Measurements from ENCODE around the gene PTPN5.
"Not testable (repeated sequence)": the region's sequence is repeated elsewhere in the genome, so short reads cannot be mapped to it uniquely, and the experiment has no call there.

PTPN5 gene

DNA sequence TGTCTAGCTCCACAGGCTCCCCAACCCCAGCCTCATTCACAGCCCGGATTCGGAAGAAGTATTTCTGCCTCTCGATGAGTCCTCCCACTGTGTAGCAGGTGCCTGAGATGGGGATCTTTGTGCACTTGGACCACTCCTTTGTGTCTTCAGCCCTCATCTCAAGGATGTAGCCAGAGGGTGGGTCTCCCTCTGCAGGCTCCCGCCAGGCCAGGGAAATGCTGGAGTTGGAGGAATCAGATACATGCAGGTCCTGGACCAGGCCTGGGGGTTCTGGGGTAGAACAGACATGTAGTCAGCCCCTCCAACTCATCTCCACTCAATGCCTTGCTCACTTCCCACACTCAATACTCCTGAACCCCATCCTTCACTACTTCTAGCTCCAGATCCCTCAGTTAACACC lies 82.2 kb downstream of the PTPN5 start:
- no peak for DNase-seq (ENCODE audit: low read depth)

DNA sequence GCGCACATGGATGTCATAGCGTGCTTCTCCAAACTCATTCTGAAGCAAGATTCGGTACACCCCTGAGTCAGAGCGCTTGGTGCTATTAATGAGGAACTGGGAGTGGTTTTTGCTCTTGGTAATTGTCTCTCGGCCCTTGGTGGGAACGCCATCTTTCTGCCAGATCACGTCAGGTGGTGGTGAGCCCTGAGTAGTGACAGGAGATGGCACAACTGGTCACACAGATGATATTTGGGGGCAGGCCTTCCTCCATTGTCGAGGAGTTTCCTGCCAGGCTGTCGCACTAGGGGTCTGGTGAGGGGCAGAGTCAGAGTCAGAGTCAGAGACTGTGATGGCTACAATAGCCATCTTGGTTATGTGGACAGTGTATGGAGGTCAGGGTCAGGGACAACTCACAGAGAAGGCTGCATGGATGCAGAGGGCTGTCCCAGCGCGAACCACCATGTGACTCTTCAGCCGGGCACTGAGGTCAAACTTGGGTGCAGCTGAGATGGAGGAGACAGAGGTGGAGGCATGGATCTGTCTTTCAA lies 83.7 kb downstream of the PTPN5 start:
- DNase-seq (ENCODE audit: low read depth): no peak

DNA sequence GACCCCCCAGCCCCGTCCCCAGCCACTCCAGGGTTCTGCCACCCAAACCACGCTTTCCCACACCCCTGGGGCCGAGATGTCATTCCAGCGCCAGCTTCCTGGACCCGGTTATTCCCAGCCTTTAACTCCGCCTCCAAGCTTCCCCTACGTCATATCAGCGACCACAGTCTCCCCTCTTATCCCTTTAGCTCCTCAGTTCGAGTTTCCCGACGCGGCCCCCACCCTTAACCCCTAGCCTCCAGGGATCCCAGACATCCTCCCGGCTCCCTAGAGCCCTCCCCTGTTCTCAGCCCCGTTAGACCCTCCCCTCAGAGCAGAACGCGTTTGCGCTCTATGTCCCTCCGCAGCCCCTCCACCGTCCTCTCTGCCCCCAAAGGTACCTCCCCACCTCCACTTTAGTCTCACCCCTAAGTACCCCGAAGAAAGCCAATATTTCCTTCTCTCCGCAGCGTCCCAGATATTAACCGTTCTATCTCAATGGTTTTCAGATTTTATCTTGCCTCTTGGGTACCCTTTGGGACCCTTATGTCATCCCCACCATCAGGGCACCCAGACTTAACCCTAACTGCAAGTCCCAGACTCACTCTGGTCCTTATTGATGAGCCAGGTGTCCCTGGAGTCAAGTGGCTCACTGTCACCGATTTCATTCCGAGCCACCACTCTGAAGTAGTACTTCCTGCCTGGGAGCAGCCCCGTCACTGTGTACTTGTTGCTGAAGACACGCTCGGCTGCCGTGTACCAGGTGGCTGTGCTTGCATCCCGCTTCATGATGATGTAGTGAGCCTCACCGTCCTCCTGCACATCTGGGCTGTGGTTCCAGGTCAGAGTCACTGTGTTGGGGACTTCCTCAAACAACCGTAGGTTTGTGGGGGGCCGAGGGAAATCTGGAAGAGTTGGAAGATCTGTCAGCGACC lies 85.0 kb downstream of the PTPN5 start:
- DNase-seq (ENCODE audit: low read depth): peak; percentile 40

DNA sequence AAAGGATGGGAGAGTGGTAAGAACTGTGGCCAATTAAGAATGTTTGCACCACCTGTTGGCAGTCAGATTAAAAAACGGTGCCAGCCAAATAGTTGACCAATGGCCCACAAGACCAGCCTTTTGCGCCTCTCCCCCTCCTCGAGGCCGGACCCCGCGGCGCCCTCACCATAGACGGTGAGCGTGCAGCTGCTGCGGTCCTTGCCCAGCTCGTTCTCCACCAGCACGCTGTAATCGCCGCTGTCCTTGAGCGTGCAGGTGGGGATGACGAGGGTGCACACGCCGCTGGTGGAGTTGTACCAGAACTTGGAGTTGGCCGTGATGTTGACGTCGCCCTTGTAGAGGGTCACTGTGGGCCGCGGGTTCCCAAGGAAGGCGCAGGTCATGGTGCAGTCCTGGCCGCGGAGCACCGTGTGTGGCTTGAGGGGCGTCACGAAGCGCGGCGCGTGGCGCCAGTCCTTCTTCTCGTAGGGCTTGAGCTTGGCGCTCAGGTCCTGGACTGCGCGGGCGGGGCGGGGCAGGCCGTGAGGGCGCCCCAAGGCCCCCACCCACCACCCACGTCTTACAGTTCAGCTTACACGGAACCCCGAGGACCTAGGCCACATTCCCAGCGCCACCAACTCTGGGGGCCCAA lies 85.8 kb downstream of the PTPN5 start:
- no peak for DNase-seq (ENCODE audit: low read depth)

DNA sequence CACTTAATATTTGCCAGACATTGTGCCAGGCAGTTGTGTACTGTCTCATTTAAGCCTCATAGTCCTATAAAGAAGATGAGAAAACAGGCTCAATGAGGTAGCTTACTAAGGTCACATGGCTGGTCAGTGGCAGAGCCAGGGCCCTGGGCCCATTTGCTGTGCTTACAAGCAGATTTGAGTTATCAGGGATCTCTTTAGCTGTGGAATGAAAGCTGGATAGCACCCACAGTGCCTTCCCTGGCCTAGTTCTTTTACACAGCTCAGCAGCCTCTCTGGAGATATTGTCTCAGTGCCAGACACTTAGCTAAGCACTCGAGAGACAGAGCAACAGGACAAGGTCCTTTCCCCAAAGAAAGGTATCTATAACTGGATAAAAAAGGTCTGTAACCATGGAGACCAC lies 86.9 kb downstream of the PTPN5 start:
- no peak for DNase-seq (ENCODE audit: low read depth)

DNA sequence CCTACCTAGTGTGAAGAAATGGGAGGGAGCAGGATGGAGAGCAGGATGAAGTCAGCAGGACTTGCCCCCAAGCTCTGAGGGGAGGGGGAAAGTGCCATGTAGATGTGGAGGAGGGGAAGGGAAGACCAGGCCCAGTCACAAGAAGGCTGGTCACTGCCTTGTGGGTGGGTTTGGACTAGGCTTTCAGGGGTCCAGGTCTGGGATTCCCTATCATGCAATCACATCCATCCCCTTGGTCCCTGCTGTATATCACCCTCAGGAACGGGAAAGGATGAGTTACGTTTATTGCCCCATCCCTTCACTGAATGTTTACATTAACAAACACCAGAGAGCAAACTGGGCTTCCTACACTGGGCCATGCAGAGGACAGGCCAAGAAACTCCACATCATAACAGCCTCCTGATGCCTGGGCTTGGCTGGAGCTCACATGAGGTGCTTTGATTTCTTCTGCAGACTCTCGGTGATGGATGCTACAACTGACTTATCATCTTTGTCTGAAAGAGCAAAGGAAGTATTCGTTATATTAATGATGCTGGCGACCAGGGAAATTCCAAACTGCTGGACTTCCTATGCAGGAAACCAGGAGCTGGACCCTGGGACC lies 87.5 kb downstream of the PTPN5 start:
- DNase-seq (ENCODE audit: low read depth): no peak

DNA sequence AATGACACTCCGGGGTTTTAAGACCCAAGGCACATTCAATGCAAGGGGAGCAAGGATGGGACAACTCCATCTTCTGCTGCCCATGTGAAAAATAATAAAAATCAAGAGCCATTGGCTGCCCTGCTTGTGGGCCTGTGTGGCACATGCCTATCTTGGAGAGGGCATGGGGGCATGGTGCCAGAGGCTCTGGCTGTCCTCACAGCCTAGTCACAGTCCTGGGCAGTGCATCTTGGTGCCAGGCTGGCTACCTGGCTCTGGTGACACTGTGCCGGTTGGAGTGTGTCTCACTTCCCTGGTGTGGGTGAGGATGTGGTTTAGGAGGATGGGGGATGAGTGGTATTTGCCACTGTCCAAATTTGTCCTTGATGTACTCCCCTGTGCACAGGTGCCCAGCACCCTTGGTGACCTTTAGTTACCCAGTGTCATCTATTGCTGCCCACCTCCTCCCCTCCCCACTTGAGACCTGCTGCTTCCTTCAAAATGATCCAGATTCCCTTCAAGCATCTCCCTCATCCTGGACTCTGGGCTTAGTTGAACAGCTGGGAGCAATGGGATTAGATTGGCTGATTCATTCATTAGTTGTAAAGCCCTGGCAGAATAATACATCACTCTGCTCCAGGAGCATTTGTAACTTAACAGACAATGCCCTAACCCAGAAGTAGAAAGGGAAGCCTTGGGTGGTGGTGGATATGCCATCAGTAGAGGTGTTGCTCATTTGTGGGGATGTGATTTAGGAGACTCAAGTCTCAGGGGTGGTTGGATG lies 88.4 kb downstream of the PTPN5 start:
- no peak for DNase-seq (ENCODE audit: low read depth)

DNA sequence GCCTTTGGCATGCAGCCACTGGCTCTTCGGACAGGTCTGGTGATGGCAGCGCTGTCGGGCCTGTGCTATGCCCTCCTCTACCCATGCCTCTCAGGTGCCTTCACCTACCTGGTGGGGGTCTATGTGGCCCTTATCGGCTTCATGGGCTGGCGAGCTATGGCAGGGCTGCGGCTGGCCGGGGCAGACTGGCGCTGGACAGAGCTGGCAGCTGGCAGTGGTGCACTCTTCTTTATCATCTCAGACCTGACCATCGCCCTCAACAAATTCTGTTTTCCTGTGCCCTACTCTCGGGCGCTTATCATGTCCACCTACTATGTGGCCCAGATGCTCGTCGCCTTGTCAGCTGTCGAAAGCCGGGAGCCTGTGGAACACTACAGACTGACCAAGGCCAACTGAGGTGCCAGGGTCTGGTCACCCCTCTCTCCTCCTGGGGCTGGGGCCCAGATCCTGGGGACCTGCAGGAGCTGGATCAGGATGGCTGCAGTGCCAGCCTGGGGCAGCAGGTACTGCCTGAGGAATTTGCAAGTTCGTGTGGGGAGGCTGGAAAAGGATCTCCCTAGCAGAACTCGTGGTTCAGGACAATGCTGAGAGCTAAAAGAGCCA lies 89.9 kb downstream of the PTPN5 start:
- no peak for DNase-seq (ENCODE audit: low read depth)

DNA sequence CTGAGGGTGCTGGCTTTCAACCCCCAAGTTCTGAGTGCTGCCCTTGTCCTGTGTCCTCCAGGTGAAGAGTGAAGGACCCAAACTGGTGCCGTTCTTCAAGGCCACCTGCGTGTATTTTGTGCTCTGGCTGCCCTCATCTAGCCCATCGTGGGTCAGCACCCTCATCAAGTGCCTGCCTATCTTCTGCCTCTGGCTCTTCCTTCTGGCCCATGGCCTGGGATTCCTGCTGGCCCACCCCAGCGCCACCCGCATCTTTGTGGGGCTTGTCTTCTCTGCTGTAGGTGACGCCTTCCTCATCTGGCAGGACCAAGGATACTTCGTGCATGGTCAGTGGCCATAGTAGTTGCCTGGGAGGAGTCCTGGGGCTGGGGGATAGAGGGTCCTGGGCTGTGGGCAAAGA lies 90.7 kb downstream of the PTPN5 start:
- no peak for DNase-seq (ENCODE audit: low read depth)

DNA sequence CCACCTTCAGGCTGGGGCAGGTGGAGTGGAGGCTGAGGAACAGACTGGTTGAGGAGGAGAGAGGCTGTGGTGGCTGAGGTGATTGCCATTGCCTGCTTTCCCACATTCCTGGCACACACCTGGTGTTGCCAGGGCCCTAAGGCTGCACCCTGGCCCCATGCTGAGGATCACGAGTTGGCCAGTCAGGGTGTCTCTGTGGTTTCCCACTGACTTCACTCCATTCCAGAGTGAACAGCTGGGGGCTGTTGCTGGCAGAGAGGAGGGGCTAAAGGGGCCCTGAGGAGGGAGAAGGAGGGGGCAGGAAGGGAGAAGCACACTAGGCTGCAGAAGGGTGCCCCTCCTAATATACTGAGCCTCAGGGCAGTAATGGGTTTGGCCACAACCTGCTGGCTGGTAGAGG lies 91.2 kb downstream of the PTPN5 start:
- DNase-seq (ENCODE audit: low read depth): no peak

DNA sequence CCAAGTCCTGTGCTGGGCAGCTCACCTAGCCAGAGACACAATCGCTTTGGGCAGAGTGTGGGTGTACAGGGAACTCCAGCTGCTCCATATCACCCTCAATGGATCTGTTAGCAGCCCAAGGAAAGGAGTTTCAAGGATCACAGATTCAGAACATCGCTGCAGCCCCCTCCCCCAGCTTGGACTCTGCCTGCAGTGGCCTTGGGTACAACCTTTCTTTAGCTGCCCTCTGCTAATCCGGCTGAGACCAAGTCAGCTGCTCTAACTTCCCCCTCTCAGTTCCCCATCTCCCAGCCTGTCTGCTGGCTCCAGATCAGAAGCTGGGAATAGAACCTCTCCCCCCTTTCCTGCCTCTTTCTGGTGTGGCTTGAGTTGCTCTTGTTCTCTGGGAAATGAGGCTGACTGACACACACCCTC lies 91.7 kb downstream of the PTPN5 start:
- no peak for DNase-seq (ENCODE audit: low read depth)

DNA sequence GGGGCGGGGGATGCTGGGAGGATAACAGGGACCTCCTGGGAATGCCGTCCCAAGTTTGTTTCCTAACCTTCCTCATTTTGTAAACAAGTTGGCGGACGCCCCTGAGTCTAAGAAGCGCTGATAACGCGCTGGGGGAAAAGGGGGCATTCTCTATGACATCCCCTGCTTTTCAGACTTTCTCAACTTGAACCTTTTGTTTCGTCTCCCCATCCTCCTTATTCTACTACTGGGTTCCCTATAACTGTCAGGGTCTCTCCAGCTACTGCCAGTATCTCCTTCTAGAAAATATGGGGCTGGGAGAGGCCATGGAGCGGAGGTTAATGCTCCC lies 92.4 kb downstream of the PTPN5 start:
- no peak for DNase-seq (ENCODE audit: low read depth)

DNA sequence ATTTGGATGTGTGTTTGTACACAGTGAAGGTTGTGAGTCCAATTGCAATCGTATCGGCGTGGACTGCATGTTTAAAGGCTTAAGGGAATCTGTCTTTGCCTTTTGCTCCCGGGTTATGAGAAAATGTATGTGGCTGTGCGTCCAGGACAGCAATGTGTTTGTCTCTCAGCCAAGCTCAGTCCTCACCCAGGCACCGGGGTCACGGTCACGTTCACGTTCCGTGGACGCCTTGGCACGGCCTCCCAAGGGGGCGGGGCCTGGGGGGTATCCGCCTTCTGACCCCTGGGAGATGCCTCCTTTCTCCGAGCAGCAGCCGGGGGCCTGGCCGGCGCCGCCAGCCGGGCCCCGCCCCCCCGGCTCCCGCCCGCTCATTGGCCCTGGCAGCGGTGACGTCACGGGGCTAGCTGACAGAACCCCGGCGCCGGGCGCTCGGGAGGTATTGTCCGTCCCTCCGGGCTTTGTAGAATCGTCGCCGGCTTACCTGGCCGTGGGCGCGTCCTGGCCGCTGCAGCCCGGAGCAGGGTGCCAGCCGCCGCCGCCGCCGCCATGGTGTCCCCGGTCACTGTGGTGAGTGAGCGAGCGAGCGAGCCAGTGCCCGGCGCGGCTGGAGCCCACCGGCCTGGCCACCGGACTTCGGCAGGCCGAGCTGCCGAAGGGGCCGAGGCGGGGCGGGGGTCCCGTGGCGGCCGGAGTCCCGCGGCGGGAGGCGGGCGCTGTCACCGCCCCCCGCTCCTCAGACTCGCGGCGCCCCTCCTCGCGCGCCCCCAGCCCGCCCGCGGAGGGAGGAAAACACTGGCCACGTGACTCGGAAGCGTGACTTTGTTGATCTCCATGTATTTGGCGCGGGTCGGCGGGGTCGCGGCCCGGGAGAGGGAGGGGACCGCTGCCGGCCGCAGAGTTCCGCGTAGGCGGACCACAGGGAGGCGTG lies 93.0 kb downstream of the PTPN5 start, which contains the start of gene TMEM86A:
Gene TMEM86A (plus strand): TSS at position 439 of the 928 bp plus-strand sequence. CDS start 108 bp downstream, at position 547.
- DNase-seq (ENCODE audit: low read depth): peak; percentile 86

DNA sequence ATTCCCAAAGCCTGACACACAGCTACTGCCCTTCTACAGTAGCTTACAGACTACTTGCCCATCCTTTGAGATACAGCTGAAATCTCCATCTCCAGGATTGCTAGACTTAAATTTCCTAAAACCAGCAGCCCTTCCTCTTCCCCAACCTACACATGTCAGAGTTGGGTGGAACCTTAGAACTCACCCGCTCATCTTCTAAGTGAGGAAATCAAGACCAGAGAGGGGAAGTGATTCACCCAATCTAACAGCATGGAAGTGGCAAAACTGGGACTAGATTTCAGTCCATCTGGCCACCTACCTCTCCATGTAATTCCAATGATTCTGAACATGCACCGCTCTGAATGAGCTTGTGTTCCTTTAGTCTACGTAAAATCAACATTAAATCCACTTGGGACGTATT lies 94.0 kb downstream of the PTPN5 start:
- no peak for DNase-seq (ENCODE audit: low read depth)

DNA sequence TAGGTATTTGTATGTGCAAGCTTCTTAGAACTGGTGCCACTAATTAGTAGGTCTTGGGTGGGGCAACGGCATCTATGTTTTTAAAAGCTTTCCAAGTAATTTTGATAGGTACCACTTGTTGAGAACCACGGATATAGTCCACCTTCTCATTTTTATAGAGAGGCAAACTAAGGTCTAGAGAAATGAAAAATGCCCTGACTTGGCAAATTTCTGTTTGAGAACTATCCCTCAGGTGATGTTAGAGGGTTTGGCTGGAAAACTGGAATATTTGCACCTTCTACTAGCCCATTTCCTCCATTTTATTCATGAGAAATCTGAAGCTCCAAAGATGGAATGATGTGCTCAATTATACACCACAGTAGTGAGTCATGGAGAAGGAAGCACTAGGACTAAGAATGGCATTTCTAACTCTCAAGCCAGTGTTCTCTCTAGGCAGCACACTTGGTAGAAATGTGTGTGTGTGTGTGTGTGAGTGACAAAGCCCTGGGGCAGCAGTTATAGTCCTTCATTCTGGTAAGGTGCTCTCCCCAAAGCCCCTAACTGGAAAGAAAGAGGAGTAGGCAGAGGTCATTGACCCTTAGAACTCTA lies 94.9 kb downstream of the PTPN5 start:
- DNase-seq (ENCODE audit: low read depth): no peak

DNA sequence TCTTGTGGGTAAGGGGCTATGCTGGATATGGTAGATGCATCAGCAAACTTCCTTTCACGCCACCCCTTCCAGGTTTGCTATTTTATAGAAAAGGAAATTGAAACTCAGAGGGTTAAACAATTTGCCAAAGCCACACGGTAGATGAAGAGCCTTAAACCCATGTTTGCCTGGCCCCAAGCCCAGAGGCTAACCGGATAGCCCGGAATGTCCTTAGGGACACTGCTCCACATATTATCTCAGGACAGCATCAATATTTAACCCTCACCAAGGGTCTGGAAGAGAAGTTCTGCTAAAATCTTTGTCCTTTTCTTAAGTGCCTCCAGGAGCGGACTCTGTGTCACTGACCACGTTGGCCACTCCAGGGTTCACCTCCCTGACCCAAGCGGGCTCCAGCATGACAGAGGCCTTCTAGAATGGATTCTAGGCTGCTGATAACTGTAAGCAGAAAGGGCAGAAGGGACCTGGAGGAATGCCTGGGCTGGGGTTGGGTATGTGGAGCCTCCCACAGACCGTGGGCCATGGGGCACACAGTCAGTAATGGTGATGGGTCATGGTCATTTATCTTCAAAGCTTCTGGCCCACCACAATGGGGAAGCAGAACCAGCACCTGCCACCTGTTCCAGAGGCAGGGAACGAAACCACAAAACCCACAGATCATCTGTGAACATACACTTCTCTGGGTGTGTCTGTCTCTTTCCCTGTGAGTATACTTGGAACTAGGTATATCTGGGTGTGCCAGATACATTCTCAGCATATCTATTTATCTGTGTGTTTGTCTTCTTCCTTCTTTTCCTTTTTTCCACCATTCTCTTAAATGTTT lies 98.4 kb downstream of the PTPN5 start:
- no peak for DNase-seq (ENCODE audit: low read depth)

DNA sequence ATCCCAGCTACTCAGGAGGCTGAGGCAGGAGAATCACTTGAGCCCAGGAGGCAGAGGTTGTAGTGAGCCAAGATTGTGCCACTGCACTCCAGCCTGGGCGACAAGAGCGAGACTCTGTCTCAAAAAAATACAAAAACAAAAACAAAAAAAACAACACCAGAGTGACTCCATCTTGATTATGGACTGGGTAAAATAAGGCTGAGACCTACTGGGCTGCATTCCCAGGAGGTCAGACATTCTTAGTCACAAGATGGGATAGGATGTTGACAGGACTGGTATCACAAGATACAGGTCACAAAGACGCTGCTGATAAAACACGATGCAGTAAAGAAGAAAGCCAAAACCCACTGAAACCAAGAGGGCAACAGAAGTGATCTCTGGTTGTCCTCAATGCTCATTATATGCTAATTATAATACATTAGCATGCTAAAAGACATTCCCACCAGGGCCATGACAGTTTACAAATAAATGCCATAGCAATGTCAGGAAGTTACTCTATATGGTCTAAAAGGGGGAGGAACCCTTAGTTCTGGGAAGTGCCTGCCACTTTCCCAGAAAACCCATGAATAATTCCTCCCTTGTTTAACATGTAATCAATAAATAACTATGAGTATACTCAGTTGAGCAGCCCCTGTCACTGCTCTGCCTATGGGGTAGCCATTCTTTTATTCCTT lies 100.0 kb downstream of the PTPN5 start:
- not testable (repeated sequence) for DNase-seq (ENCODE audit: low read depth)

DNA sequence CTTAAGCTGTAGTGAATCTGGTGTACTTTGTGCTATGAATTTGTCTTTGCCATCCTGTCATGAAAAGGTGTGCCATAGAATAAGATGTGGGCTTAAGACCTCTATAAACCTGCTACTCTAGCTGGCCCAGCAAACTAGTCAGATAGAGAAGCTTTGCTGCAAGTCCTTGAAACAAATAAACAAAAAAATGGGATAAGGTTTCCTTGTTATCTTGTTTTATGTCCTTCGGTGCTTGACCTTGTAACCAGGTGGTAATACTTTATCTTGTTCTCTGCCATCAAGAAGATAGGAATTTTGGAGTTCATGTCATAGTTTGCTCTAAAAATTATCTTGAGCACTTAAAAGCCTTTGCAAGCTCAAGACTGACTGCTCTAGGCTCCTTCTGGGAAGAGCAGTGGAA lies 107.3 kb downstream of the PTPN5 start:
- DNase-seq (ENCODE audit: low read depth): no peak

DNA sequence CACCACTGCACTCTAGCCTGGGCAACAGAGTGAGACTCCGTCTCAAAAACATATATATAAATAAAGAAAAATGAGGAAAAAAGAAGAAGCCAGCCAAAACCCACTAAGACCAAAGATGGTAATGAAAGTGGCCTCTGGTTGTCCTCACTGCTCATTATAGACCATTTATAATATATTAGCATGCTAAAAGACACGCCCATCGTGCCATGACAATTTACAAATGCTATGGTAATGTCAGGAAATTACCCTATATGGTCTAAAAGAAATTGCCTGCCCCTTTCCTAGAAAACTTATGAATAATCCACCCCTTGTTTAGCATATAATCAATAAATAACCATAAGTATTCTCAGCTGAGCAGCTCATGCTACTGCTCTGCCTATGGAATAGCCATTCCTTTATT lies 109.1 kb downstream of the PTPN5 start:
- no peak for DNase-seq (ENCODE audit: low read depth)
